HepG2 (cell line): Measurements from ENCODE around the gene MAPK12. TPM values are rescaled to one million over a fixed set of nuclear protein-coding genes. Genes with fewer than 3 reads are reported as not detected.

Experiments
- ATF7 ChIP-seq, 2 experiments: fragments of 450-650 bp in 1 of 2; sonication (generic) in 1 of 2; formaldehyde crosslinking in 1 of 2; IDR thresholded peaks; 2 replicates each; pipeline versions ENCODE4 v1.4.0 to v1.6.1; 2016 to 2020; ENCODE audit warnings: antibody characterized with exemption in 1 of 2, mild to moderate bottlenecking in 1 of 2, missing genetic modification reagents in 1 of 2
- BCL3 ChIP-seq: sonication (generic); formaldehyde crosslinking; IDR thresholded peaks from 2 replicates; pipeline ENCODE4 v1.5.1; 2020; ENCODE audit warnings: mild to moderate bottlenecking, missing genetic modification reagents, moderate library complexity
- CEBPZ ChIP-seq: IDR thresholded peaks from 2 replicates; pipeline ENCODE4 v1.6.1; 2012; ENCODE audit warnings: low read length, improper control_type of control experiment
- CSRNP1 ChIP-seq: sonication (generic); formaldehyde crosslinking; IDR thresholded peaks from 2 replicates; pipeline ENCODE4 v1.8.1; 2023; ENCODE audit warnings: mild to moderate bottlenecking, missing genetic modification reagents
- E2F2 ChIP-seq: sonication (generic); formaldehyde crosslinking; IDR thresholded peaks from 2 replicates; pipeline ENCODE4 v1.4.0; 2020; ENCODE audit warnings: missing genetic modification reagents, borderline replicate concordance
- HOXA7 ChIP-seq: sonication (generic); formaldehyde crosslinking; IDR thresholded peaks from 2 replicates; pipeline ENCODE4 v1.8.1; 2022; ENCODE audit warnings: mild to moderate bottlenecking, missing genetic modification reagents, moderate library complexity
- PATZ1 ChIP-seq: sonication (generic); formaldehyde crosslinking; IDR thresholded peaks from 2 replicates; pipeline ENCODE4 v1.4.0; 2020; ENCODE audit warnings: missing genetic modification reagents
- PBX2 ChIP-seq: IDR thresholded peaks from 2 replicates; pipeline ENCODE4 v1.6.1; 2016; ENCODE audit warnings: control low read depth
- SCMH1 ChIP-seq: sonication (generic); formaldehyde crosslinking; IDR thresholded peaks from 2 replicates; pipeline ENCODE4 v1.9.0; 2021; ENCODE audit warnings: missing genetic modification reagents, mild to moderate bottlenecking, borderline replicate concordance
- TFAP4 ChIP-seq: sonication (generic); IDR thresholded peaks from 2 replicates; pipeline ENCODE4 v1.6.1; 2016; ENCODE audit warnings: low read depth, borderline replicate concordance
- U2AF2 ChIP-seq: fragments of 200-400 bp; formaldehyde crosslinking; IDR thresholded peaks from 2 replicates; pipeline ENCODE4 v1.6.1; 2017; ENCODE audit warnings: low read depth, mild to moderate bottlenecking, low read length
- YEATS2 ChIP-seq: sonication (generic); formaldehyde crosslinking; IDR thresholded peaks from 2 replicates; pipeline ENCODE4 v1.4.0; 2020; ENCODE audit warnings: missing genetic modification reagents, borderline replicate concordance
- ZNF597 ChIP-seq: sonication (generic); formaldehyde crosslinking; IDR thresholded peaks from 2 replicates; pipeline ENCODE4 v1.5.0; 2020; ENCODE audit warnings: missing genetic modification reagents
- polyA plus RNA-seq, 8 experiments: library from polyadenylated mRNA; depleted of rRNA in 3 of 8; stranded (reverse) in 7 of 8; unstranded in 1 of 8; fragments of >200 nt; fragmentation: Illumina TruSeq in 4 of 8; extraction: Trizol in 4 of 8; gene quantifications; 2 replicates each; pipeline versions ENCODE4 v1.2.1 to v1.2.3, GENCODE V29; 2011 to 2016; ENCODE audit warnings: low read depth in 4 of 8, missing spikeins in 1 of 8, mixed read lengths in 1 of 8; ENCODE audit not compliant: insufficient read depth in 1 of 8
- total RNA-seq, 5 experiments: library from RNA; depleted of rRNA; stranded (reverse); fragments of >200 nt; fragmentation: Illumina TruSeq; extraction: Trizol; gene quantifications; 2 replicates each; pipeline ENCODE4 v1.2.3, GENCODE V29; 2016; ENCODE audit warnings: low read depth in 1 of 5

Gene MAPK12
- total and polyA plus RNA-seq, 2 of the 13 experiments (the other 11 are each of a cell fraction or from before 2014, with no cell fraction given), result 22.2 to 23.3 TPM

- TF ChIP-seq CSRNP1 (CRISPR knock-in tag) (no peak; the same call in 1 of the 2 replicates), PATZ1 (CRISPR knock-in tag) (peak; percentile 13; the same call in 1 of the 2 replicates), PBX2 (CRISPR knock-in tag) (no peak), E2F2 (no peak), SCMH1 (CRISPR knock-in tag) (no peak), HOXA7 (CRISPR knock-in tag) (no peak), ZNF597 (CRISPR knock-in tag) (no peak), U2AF2 (no peak), ATF7 (IDR thresholded peaks at IDR 0.05) (no peak), ATF7 (CRISPR knock-in tag; IDR thresholded peaks at IDR 0.05) (no peak), BCL3 (CRISPR knock-in tag) (peak; percentile 69; the same call in 1 of the 2 replicates), TFAP4 (no peak), YEATS2 (CRISPR knock-in tag) (no peak), CEBPZ (no peak)
Observed at GRCh38 chr22:50250555-50251476, 10.7 kb downstream of the MAPK12 start, which contains the start of gene HDAC10 (continued).
